Retinal pigment epithelial cell (primary cell): ENCODE data around the gene BCL3.

ENCODE experiments used
- DNase-seq: peaks from one replicate; pipeline ENCODE4 v3.0.0-alpha.2; 2010; ENCODE audit warnings: low read depth
- H3K4me3 ChIP-seq: 2 replicates; pipeline ENCODE4 v1.5.1; 2011; ENCODE audit warnings: mild to moderate bottlenecking, low read length, control low read depth, moderate library complexity
- CTCF ChIP-seq: conservative IDR thresholded peaks from 2 replicates; pipeline ENCODE4 v1.5.1; 2011; ENCODE audit warnings: low read depth, low read length, control low read depth, inconsistent platforms

BCL3 gene

GRCh38 chr19:44748426-44749254 is at the start of gene BCL3:
BCL3 (plus strand) TSS chr19:44748708; CDS start chr19:44748791, 83 bp downstream.
- no peak for TF ChIP-seq CTCF
- H3K4me3 ChIP-seq: peak within 1 kb of the TSS; percentile 65
- DNase-seq: no peak

- DNase-seq: no peak
- no peak overlapping the region for H3K4me3 ChIP-seq
- TF ChIP-seq CTCF: no peak
Observed at GRCh38 chr19:44700547-44700946, 48.0 kb upstream of the BCL3 start.

- DNase-seq: no peak
- TF ChIP-seq CTCF: no peak
- H3K4me3 ChIP-seq: no peak overlapping the region
Observed at GRCh38 chr19:44701228-44701627, 47.3 kb upstream of the BCL3 start.

- no peak for TF ChIP-seq CTCF
- H3K4me3 ChIP-seq: no peak overlapping the region
Observed at GRCh38 chr19:44702551-44703176, 45.8 kb upstream of the BCL3 start.

GRCh38 chr19:44703336-44704078 is 45.0 kb upstream of the BCL3 start:
- TF ChIP-seq CTCF: no peak
- DNase-seq: no peak
- H3K4me3 ChIP-seq: no peak overlapping the region

More at GRCh38 chr19:44702551-44703176, 45.8 kb upstream of the BCL3 start:
- no peak for DNase-seq

GRCh38 chr19:44704982-44705381 is 43.5 kb upstream of the BCL3 start:
- TF ChIP-seq CTCF: no peak
- no peak overlapping the region for H3K4me3 ChIP-seq
- no peak for DNase-seq
